H9 (cell line): ENCODE data around the gene TRIM26. TPM values are rescaled to one million over a fixed set of nuclear protein-coding genes. Genes with fewer than 3 reads are reported as not detected.

Experiments used
- DNase-seq: peaks from one replicate; pipeline ENCODE4 v3.0.0-alpha.2; 2017
- H2AFZ ChIP-seq: one replicate; pipeline ENCODE4 v1.6.1; 2013; ENCODE audit warnings: mild to moderate bottlenecking, low read length, control low read depth, moderate library complexity
- H2AK5ac ChIP-seq: 2 replicates; pipeline ENCODE4 v1.6.1; 2013; ENCODE audit warnings: low read length, control low read depth, mixed read lengths; ENCODE audit not compliant: insufficient read length
- H2BK120ac ChIP-seq: one replicate; pipeline ENCODE4 v1.6.1; 2013; ENCODE audit warnings: low read depth, mild to moderate bottlenecking, low read length, control low read depth, inconsistent platforms; ENCODE audit not compliant: poor library complexity, severe bottlenecking
- H2BK12ac ChIP-seq: 2 replicates; pipeline ENCODE4 v1.6.1; 2013; ENCODE audit warnings: low read length, control low read depth, mixed read lengths, low read depth; ENCODE audit not compliant: insufficient read length
- H2BK15ac ChIP-seq: 2 replicates; pipeline ENCODE4 v1.6.1; 2013; ENCODE audit warnings: low read depth, low read length, control low read depth
- H2BK20ac ChIP-seq: one replicate; pipeline ENCODE4 v1.6.1; 2013; ENCODE audit warnings: low read depth, mild to moderate bottlenecking, low read length, control low read depth, inconsistent platforms; ENCODE audit not compliant: poor library complexity, severe bottlenecking
- H2BK5ac ChIP-seq: 2 replicates; pipeline ENCODE4 v1.6.1; 2013; ENCODE audit warnings: low read length, control low read depth, mixed read lengths; ENCODE audit not compliant: insufficient read length
- H3K14ac ChIP-seq: 2 replicates; pipeline ENCODE4 v1.6.1; 2013; ENCODE audit warnings: low read length, control low read depth; ENCODE audit not compliant: insufficient read depth
- H3K18ac ChIP-seq: 2 replicates; pipeline ENCODE4 v1.6.1; 2013; ENCODE audit warnings: low read depth, mild to moderate bottlenecking, mixed read lengths, low read length, control low read depth; ENCODE audit not compliant: insufficient read length
- H3K23ac ChIP-seq: 2 replicates; pipeline ENCODE4 v1.6.1; 2013; ENCODE audit warnings: low read length, control low read depth, mixed read lengths, low read depth; ENCODE audit not compliant: insufficient read length
- H3K23me2 ChIP-seq: 2 replicates; pipeline ENCODE4 v1.6.1; 2013; ENCODE audit warnings: low read depth, mild to moderate bottlenecking, mixed read lengths, low read length, control low read depth; ENCODE audit not compliant: insufficient read length, poor library complexity, severe bottlenecking
- H3K27ac ChIP-seq: 2 replicates; pipeline ENCODE4 v1.5.1; 2013; ENCODE audit warnings: low read length, control low read depth, mixed read lengths, low read depth; ENCODE audit not compliant: insufficient read length
- H3K27me3 ChIP-seq: 2 replicates; pipeline ENCODE4 v1.6.1; 2013; ENCODE audit warnings: low read length, control low read depth, inconsistent platforms; ENCODE audit not compliant: insufficient read depth
- H3K4ac ChIP-seq: 2 replicates; pipeline ENCODE4 v1.6.1; 2013; ENCODE audit warnings: low read depth, mild to moderate bottlenecking, control low read depth, inconsistent platforms, low read length, moderate library complexity
- H3K4me1 ChIP-seq: 2 replicates; pipeline ENCODE4 v1.6.1; 2013; ENCODE audit warnings: low read length, control low read depth, inconsistent platforms; ENCODE audit not compliant: insufficient read depth
- H3K4me2 ChIP-seq: 2 replicates; pipeline ENCODE4 v1.6.1; 2013; ENCODE audit warnings: low read length, control low read depth, mixed read lengths; ENCODE audit not compliant: insufficient read length, insufficient read depth
- H3K56ac ChIP-seq: 2 replicates; pipeline ENCODE4 v1.6.1; 2013; ENCODE audit warnings: low read depth, mild to moderate bottlenecking, mixed read lengths, low read length, control low read depth; ENCODE audit not compliant: insufficient read length
- H3K79me1 ChIP-seq: 2 replicates; pipeline ENCODE4 v1.6.1; 2013; ENCODE audit warnings: low read depth, mild to moderate bottlenecking, moderate library complexity, low read length, control low read depth, inconsistent platforms; ENCODE audit not compliant: insufficient read depth, poor library complexity, severe bottlenecking
- H3K79me2 ChIP-seq: 2 replicates; pipeline ENCODE4 v1.6.1; 2013; ENCODE audit warnings: low read length, control low read depth, inconsistent platforms; ENCODE audit not compliant: insufficient read depth
- H3K9ac ChIP-seq: 2 replicates; pipeline ENCODE4 v1.6.1; 2013; ENCODE audit warnings: low read length, control low read depth, mixed read lengths; ENCODE audit not compliant: insufficient read length; ENCODE audit errors: extremely low read depth
- H3K9me3 ChIP-seq: one replicate; pipeline ENCODE4 v1.6.1; 2013; ENCODE audit warnings: low read depth, low read length, inconsistent platforms; ENCODE audit not compliant: control insufficient read depth
- H3T11ph ChIP-seq: one replicate; pipeline ENCODE4 v1.6.1; 2013; ENCODE audit warnings: mild to moderate bottlenecking, low read length, control low read depth, inconsistent platforms
- H4K20me1 ChIP-seq: one replicate; pipeline ENCODE4 v1.6.1; 2013; ENCODE audit not compliant: control insufficient read depth, insufficient read length, insufficient read depth
- H4K5ac ChIP-seq: 2 replicates; pipeline ENCODE4 v1.6.1; 2013; ENCODE audit warnings: low read depth, mild to moderate bottlenecking, mixed read lengths, low read length, control low read depth; ENCODE audit not compliant: insufficient read length
- H4K8ac ChIP-seq: replicated peaks from 2 replicates; pipeline ENCODE4 v1.6.1; 2013; ENCODE audit warnings: low read length, control low read depth, mixed read lengths, low read depth; ENCODE audit not compliant: insufficient read length
- H4K91ac ChIP-seq: 2 replicates; pipeline ENCODE4 v1.6.1; 2013; ENCODE audit warnings: low read depth, mild to moderate bottlenecking, moderate library complexity, mixed read lengths, low read length, control low read depth; ENCODE audit not compliant: insufficient read length
- H3K27ac Mint-ChIP-seq, 3 experiments: 2 replicates in 2 of 3; 3 replicates in 1 of 3; pipeline ENCODE4 v1.8.0; 2020 to 2021; ENCODE audit warnings: mixed read lengths in 3 of 3, mild to moderate bottlenecking in 1 of 3, moderate library complexity in 1 of 3
- H3K27me3 Mint-ChIP-seq: 2 replicates; pipeline ENCODE4 v1.8.0; 2021; ENCODE audit warnings: low read depth, mild to moderate bottlenecking, moderate library complexity, mixed read lengths
- H3K36me3 Mint-ChIP-seq, 3 experiments: 2 replicates in 2 of 3; 3 replicates in 1 of 3; pipeline ENCODE4 v1.8.0; 2020 to 2021; ENCODE audit warnings: low read depth in 3 of 3, mixed read lengths in 3 of 3; ENCODE audit not compliant: insufficient read depth in 1 of 3
- H3K4me1 Mint-ChIP-seq, 2 experiments: 2 replicates each; pipeline ENCODE4 v1.8.0; 2020; ENCODE audit warnings: mixed read lengths in 2 of 2
- H3K4me3 Mint-ChIP-seq, 2 experiments: 2 replicates in 1 of 2; 3 replicates in 1 of 2; pipeline ENCODE4 v1.8.0; 2020 to 2021; ENCODE audit warnings: mild to moderate bottlenecking in 2 of 2, mixed read lengths in 2 of 2, moderate library complexity in 1 of 2
- H3K9me3 Mint-ChIP-seq, 2 experiments: 2 replicates in 1 of 2; 3 replicates in 1 of 2; pipeline ENCODE4 v1.8.0; 2020; ENCODE audit warnings: mild to moderate bottlenecking in 2 of 2, mixed read lengths in 2 of 2, moderate library complexity in 1 of 2
- WGBS: extraction: QIAGEN DNeasy Blood & Tissue Kit; methylation state at CpG from one replicate; pipeline ENCODE4 v1.1.7; 2013; ENCODE audit warnings: missing lambda C conversion rate, low lambda C conversion rate, mixed read lengths; ENCODE audit not compliant: insufficient read length; ENCODE audit errors: extremely low coverage; 5-methylcytosine and 5-hydroxymethylcytosine counted together
- total RNA-seq: library from RNA; stranded (reverse); gene quantifications from 2 replicates; pipeline ENCODE4 v1.2.1, GENCODE V29; 2021
- TF ChIP-seq, protein P1 (sequence below): fragments of 200-600 bp; sonication (generic); conservative IDR thresholded peaks from 3 replicates; pipeline ENCODE4 v1.8.0; 2021; ENCODE audit warnings: antibody characterized with exemption, mild to moderate bottlenecking

The TRIM26 gene
- total RNA-seq, 1 experiment from 2014 or later, result 35.8 TPM

DNA sequence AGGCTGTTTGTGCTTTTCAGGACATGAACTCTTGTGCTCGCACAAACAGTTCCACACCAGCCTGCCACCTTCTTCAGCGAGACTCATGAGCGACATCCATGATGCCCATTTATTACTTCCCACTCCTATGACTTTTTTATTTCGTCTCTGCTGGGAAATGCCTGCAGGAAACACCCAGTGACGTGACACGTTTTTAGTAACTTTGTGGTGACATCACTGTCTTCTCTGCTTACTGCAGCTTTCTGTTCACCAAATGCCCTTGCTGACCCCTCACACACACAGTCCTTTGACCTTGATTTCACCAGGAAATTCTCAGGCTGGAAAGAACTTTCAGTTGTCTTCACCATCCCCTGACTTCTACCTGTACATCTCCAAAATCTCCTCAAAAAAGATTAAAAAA, 68.4 kb downstream of the TRIM26 start:
- Histone ChIP-seq H2BK5ac (no peak overlapping the region), H2BK12ac (no peak overlapping the region), H3K79me1 (no peaks in the 10 kb centered on the region), H4K8ac (no peak overlapping the region), H3K27me3 (no peaks in the 10 kb centered on the region), H3K23ac (no peak overlapping the region), H4K20me1 (no peaks in the 10 kb centered on the region), H2BK15ac (no peak overlapping the region), H3K56ac (no peak overlapping the region), H3K4me2 (no peak overlapping the region), H3K4ac (no peak overlapping the region), H3K9ac (no peak overlapping the region), H2BK20ac (no peak overlapping the region), H3T11ph (no peak overlapping the region), H3K18ac (no peak overlapping the region), H4K5ac (no peak overlapping the region), H2BK120ac (no peak overlapping the region), H3K4me1 (peaks cover 3% of the 10 kb centered on the region; the same call in 1 of the 2 replicates), H4K91ac (no peak overlapping the region), H3K27ac (no peak overlapping the region), H3K23me2 (no peaks in the 10 kb centered on the region), H2AFZ (no peak overlapping the region), H2AK5ac (no peak overlapping the region), H3K9me3 (no peaks in the 10 kb centered on the region), H3K14ac (no peak overlapping the region), H3K79me2 (no peaks in the 10 kb centered on the region)
- H3K9me3 Mint-ChIP-seq, result no peaks in the 10 kb centered on the region
- peaks cover 53% of the 10 kb centered on the region for H3K27me3 Mint-ChIP-seq
- WGBS, result no CpG with 5 or more reads among the region's 6 CpGs
- no peak for DNase-seq
- TF ChIP-seq, protein P1, sequence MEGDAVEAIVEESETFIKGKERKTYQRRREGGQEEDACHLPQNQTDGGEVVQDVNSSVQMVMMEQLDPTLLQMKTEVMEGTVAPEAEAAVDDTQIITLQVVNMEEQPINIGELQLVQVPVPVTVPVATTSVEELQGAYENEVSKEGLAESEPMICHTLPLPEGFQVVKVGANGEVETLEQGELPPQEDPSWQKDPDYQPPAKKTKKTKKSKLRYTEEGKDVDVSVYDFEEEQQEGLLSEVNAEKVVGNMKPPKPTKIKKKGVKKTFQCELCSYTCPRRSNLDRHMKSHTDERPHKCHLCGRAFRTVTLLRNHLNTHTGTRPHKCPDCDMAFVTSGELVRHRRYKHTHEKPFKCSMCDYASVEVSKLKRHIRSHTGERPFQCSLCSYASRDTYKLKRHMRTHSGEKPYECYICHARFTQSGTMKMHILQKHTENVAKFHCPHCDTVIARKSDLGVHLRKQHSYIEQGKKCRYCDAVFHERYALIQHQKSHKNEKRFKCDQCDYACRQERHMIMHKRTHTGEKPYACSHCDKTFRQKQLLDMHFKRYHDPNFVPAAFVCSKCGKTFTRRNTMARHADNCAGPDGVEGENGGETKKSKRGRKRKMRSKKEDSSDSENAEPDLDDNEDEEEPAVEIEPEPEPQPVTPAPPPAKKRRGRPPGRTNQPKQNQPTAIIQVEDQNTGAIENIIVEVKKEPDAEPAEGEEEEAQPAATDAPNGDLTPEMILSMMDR, result no peak
- H3K36me3 Mint-ChIP-seq, result no peaks in the 10 kb centered on the region
- no peak overlapping the region for H3K4me3 Mint-ChIP-seq
- peaks cover 8 to 9% of the 10 kb centered on the region in 2 experiments for H3K4me1 Mint-ChIP-seq
- no peak overlapping the region for H3K27ac Mint-ChIP-seq
